Stomach (tissue), 4 donors: ENCODE data around the gene ANKRD44.

Experiments
- CTCF ChIP-seq, 7 experiments: fragments of 450-650 bp in 4 of 7; fragments of 200-600 bp in 3 of 7; sonication (generic) in 3 of 7; IDR thresholded peaks; one replicate each; pipeline ENCODE4 v1.5.1; 2016 to 2019; ENCODE audit warnings: antibody characterized with exemption in 7 of 7, control low read depth in 2 of 7, mild to moderate bottlenecking in 1 of 7
- POLR2AphosphoS5 ChIP-seq, 3 donors: sonication (generic); formaldehyde crosslinking; IDR thresholded peaks; one replicate each; pipeline ENCODE4 v1.6.1; 2016; ENCODE audit warnings: antibody characterized with exemption in 3 of 3

- TF ChIP-seq CTCF (IDR thresholded peaks at IDR 0.05), result no peak
- no peak for TF ChIP-seq POLR2AphosphoS5 (IDR thresholded peaks at IDR 0.05)
Observed at GRCh38 chr2:197207106-197207505, 103.5 kb downstream of the ANKRD44 start.
